ENCODE data around the gene RECQL. TPM values are rescaled to one million over a fixed set of nuclear protein-coding genes. Genes with fewer than 3 reads are reported as not detected.

The RECQL gene
- polyA plus RNA-seq, 1 of the 3 experiments (the other 2 are of a cell fraction) = 14.6 TPM

DNA sequence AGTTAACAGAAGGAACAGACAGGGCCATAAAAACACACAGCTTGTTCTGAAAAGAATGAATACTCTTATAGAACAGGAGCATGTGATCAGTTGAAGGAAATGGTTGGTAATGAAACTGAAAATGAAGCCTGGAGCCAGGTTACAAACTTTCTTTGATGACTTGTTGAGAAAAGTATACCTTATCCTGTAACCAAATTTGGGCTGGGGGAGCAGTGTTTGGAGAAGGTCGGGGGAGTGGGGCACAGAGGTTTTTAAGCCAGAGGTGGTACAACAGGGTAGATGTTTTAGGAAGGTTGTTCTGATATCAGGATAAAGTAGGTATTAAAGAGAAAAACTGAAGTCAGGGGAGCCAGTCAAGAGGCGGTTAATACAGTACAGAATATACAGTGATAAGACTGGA is 8.3 kb upstream of the RECQL start:
- Histone ChIP-seq H4K20me1 (ENCODE audit: insufficient read depth) (peaks cover 40% of the 10 kb centered on the region), H3K79me2 (ENCODE audit: insufficient read depth) (peaks cover 59% of the 10 kb centered on the region)
- 50% methylated on average over 2 of the region's 2 CpGs for WGBS (ENCODE audit: low lambda C conversion rate)

GRCh38 chr12:21507849-21508248 is 6.4 kb upstream of the RECQL start:
- POLR2A ChIA-PET = no interaction called here
- H3K27me3 ChIP-seq (ENCODE audit: insufficient read depth) = no peaks in the 10 kb centered on the region
- CTCF ChIA-PET = interaction anchor here (1.3 kb wide), 1 partner anchor 173 kb away, joined by 4 read pairs; no protein-coding TSS in a partner anchor

More for the DNA sequence above, 8.3 kb upstream of the RECQL start:
- Histone ChIP-seq H3K4me2 (no peak overlapping the region), H3K9me2 (no peaks in the 10 kb centered on the region; the same call in 1 of the 2 replicates), H3F3A (replicated peaks; ENCODE audit: insufficient read depth) (no peaks in the 10 kb centered on the region), H3K36me3 (replicated peaks in 1 of 2; ENCODE audit: control insufficient read depth in 1 of 2, insufficient read depth in 2 of 2, low read length in 1 of 2) (peaks cover 53 to 72% of the 10 kb centered on the region in 2 experiments), H3K4me1 (ENCODE audit: control insufficient read depth in 1 of 2, insufficient read depth in 2 of 2, low read depth in 1 of 2, low read length in 1 of 2) (no peaks in the 10 kb centered on the region), H3K4me3 (ENCODE audit: low read depth in 2 of 2, low read length in 1 of 2) (no peak overlapping the region), H3K27me3 (ENCODE audit: insufficient read depth) (no peaks in the 10 kb centered on the region), H3K9me3 (no peaks in the 10 kb centered on the region), H2AFZ (ENCODE audit: low read depth) (no peak overlapping the region), H3K9ac (no peak overlapping the region), H3K27ac (ENCODE audit: low read depth in 2 of 2, low read length in 1 of 2) (no peak overlapping the region)
- CTCF ChIA-PET = no interaction called here
- POLR2A ChIA-PET = no interaction called here
- no peak for TF ChIP-seq USF2 (IDR thresholded peaks at IDR 0.05; ENCODE audit: borderline replicate concordance, low read depth, low read length)
- no peak for TF ChIP-seq NFIC (IDR thresholded peaks at IDR 0.05; ENCODE audit: borderline replicate concordance)
- no peak for DNase-seq

GRCh38 chr12:21505888-21506287 is 4.5 kb upstream of the RECQL start:
- H3K36me3 ChIP-seq (replicated peaks in 1 of 2; ENCODE audit: control insufficient read depth in 1 of 2, insufficient read depth in 2 of 2, low read length in 1 of 2) = peaks cover 27 to 43% of the 10 kb centered on the region in 2 experiments
- POLR2A ChIA-PET = no interaction called here
- no peak overlapping the region for H3K4me3 ChIP-seq (ENCODE audit: low read depth in 2 of 2, low read length in 1 of 2)
- no peak for TF ChIP-seq YY1 (IDR thresholded peaks at IDR 0.05; ENCODE audit: low read depth)
- no peak for TF ChIP-seq ZBTB33 (IDR thresholded peaks at IDR 0.05; ENCODE audit: borderline replicate concordance, low read depth)
- no peak for TF ChIP-seq USF1 (IDR thresholded peaks at IDR 0.05; ENCODE audit: borderline replicate concordance, low read depth)
- peaks cover 89% of the 10 kb centered on the region for H3K79me2 ChIP-seq (ENCODE audit: insufficient read depth)
- no peaks in the 10 kb centered on the region for H3K27me3 ChIP-seq (ENCODE audit: insufficient read depth)
- CTCF ChIA-PET = no interaction called here
- no peak overlapping the region for H3K9ac ChIP-seq
- H3K9me3 ChIP-seq = no peaks in the 10 kb centered on the region
- H3K9me2 ChIP-seq = no peaks in the 10 kb centered on the region; the same call in 1 of the 2 replicates
- no peak overlapping the region for H3K4me2 ChIP-seq
- H3K27ac ChIP-seq (ENCODE audit: low read depth in 2 of 2, low read length in 1 of 2) = no peak overlapping the region
- DNase-seq = no peak
- peaks cover 62% of the 10 kb centered on the region for H4K20me1 ChIP-seq (ENCODE audit: insufficient read depth)
- peaks cover 5 to 11% of the 10 kb centered on the region in 2 experiments; a peak in 3 of 4 replicates for H3K4me1 ChIP-seq (ENCODE audit: control insufficient read depth in 1 of 2, insufficient read depth in 2 of 2, low read depth in 1 of 2, low read length in 1 of 2)
- no peak overlapping the region for H2AFZ ChIP-seq (ENCODE audit: low read depth)
- H3F3A ChIP-seq (replicated peaks; ENCODE audit: insufficient read depth) = peaks cover 5% of the 10 kb centered on the region
- WGBS (ENCODE audit: low lambda C conversion rate) = 64% methylated on average over 2 of the region's 2 CpGs

More at GRCh38 chr12:21507849-21508248, 6.4 kb upstream of the RECQL start:
- H3K4me2 ChIP-seq = no peak overlapping the region
- peaks cover 59% of the 10 kb centered on the region for H4K20me1 ChIP-seq (ENCODE audit: insufficient read depth)
- peaks cover 36 to 60% of the 10 kb centered on the region in 2 experiments for H3K36me3 ChIP-seq (replicated peaks in 1 of 2; ENCODE audit: control insufficient read depth in 1 of 2, insufficient read depth in 2 of 2, low read length in 1 of 2)
- H3K79me2 ChIP-seq (ENCODE audit: insufficient read depth) = peaks cover 78% of the 10 kb centered on the region
- H3K4me1 ChIP-seq (ENCODE audit: control insufficient read depth in 1 of 2, insufficient read depth in 2 of 2, low read depth in 1 of 2, low read length in 1 of 2) = peaks cover 2 to 11% of the 10 kb centered on the region in 2 experiments; a peak in 3 of 4 replicates
- no peaks in the 10 kb centered on the region for H3F3A ChIP-seq (replicated peaks; ENCODE audit: insufficient read depth)
- H3K27ac ChIP-seq (ENCODE audit: low read depth in 2 of 2, low read length in 1 of 2) = no peak overlapping the region
- no peak overlapping the region for H3K9ac ChIP-seq
- TF ChIP-seq RAD21 (IDR thresholded peaks at IDR 0.05; ENCODE audit: low read length) (no peak), SIN3A (IDR thresholded peaks at IDR 0.05; ENCODE audit: borderline replicate concordance, low read depth, low read length) (no peak), POLR2AphosphoS5 (IDR thresholded peaks at IDR 0.05; ENCODE audit: low read depth, low read length) (no peak), MXI1 (IDR thresholded peaks at IDR 0.05; ENCODE audit: low read depth, low read length) (no peak), YY1 (IDR thresholded peaks at IDR 0.05; ENCODE audit: low read depth) (no peak), EP300 (IDR thresholded peaks at IDR 0.05; ENCODE audit: borderline replicate concordance in 1 of 2, low read depth in 1 of 2, low read length in 1 of 2) (no peak), FOSL2 (IDR thresholded peaks at IDR 0.05; ENCODE audit: borderline replicate concordance, low read depth) (no peak)
- DNase-seq = no peak
- no peak overlapping the region for H2AFZ ChIP-seq (ENCODE audit: low read depth)
- H3K9me3 ChIP-seq = no peaks in the 10 kb centered on the region
- no peaks in the 10 kb centered on the region; the same call in 1 of the 2 replicates for H3K9me2 ChIP-seq
- H3K4me3 ChIP-seq (ENCODE audit: low read depth in 2 of 2, low read length in 1 of 2) = no peak overlapping the region
- 90% methylated on average over 2 of the region's 2 CpGs for WGBS (ENCODE audit: low lambda C conversion rate)

Data from SK-N-SH (cell line).